Measurements from ENCODE around the gene HSPA12A.
"Not testable (repeated sequence)": the region's sequence is repeated elsewhere in the genome, so short reads cannot be mapped to it uniquely, and the experiment has no call there.

HSPA12A gene

DNA sequence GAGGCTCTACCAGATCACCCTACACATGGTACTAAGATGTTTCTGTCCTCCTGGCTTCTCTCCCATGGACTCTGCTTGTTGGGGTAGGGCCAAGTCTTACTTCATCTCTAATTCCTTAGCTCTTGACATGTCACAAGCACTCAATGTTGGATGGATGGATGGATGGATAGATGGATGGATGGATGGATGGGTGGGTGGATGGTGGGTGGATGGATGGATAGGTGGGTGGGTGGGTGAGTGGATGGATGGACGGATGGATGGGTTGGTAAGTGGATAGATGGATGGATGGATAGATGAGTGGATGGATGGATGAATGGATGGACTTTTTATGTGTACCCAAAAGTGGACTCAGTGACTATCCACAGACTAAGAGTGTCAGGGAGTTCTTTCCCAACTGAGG is 28.5 kb downstream of the HSPA12A start:
- no peak for DNase-seq

- DNase-seq = no peak
These were observed 29.3 kb downstream of the HSPA12A start for GRCh38 chr10:116712989-116713543.

DNA sequence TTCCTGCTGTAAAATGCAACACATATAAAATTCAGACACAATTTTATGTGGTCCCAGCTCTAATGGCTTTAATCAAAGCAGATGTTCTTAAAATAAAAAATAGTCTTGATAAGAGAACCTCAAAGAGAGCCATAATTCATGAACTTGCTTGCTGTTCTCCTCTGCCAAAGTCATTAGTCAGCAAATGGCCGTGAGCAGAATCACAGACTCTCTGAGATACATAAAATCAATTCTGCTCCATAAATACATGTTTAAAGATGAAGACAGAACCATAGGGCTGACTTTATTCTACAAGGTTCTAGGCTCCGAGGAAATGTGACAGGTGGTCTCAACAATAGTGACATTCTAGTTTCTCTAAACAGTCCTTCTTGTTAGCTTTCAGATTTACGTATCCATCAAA is 29.8 kb downstream of the HSPA12A start:
- no peak for DNase-seq

- DNase-seq = not testable (repeated sequence)
These were observed 30.6 kb downstream of the HSPA12A start for GRCh38 chr10:116711803-116712202.

GRCh38 chr10:116710076-116710475 is 32.3 kb downstream of the HSPA12A start:
- no peak for DNase-seq

GRCh38 chr10:116708877-116709276 is 33.5 kb downstream of the HSPA12A start:
- no peak for DNase-seq

GRCh38 chr10:116708391-116708821 is 34.0 kb downstream of the HSPA12A start:
- DNase-seq = no peak

DNA sequence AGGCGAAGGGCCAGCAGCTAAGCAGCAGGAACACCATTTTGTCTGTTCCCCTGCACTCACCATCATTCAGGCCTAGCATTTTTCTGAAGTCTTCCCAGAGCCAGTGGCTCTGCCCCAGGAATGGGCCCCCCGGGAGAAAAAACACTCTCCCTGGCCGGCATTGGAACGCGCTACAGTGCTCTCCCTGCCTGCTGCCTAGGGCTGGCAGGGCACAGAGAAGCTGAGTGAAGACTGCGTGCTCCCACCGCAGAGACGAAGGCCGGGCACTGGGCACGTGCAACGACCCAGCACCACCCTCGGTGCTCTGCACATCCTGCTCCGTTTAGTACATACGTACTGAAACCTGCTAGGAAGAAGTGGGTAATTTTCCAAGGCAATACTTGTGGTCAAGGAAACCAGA is 34.4 kb downstream of the HSPA12A start:
- peak; percentile 41 for DNase-seq

- no peak for DNase-seq
These were observed 36.1 kb downstream of the HSPA12A start for GRCh38 chr10:116706281-116706680.

GRCh38 chr10:116705498-116705897 is 36.9 kb downstream of the HSPA12A start:
- DNase-seq = no peak

GRCh38 chr10:116704926-116705325 is 37.4 kb downstream of the HSPA12A start:
- no peak for DNase-seq

- no peak for DNase-seq
These were observed 40.2 kb downstream of the HSPA12A start for GRCh38 chr10:116702165-116702564.

DNA sequence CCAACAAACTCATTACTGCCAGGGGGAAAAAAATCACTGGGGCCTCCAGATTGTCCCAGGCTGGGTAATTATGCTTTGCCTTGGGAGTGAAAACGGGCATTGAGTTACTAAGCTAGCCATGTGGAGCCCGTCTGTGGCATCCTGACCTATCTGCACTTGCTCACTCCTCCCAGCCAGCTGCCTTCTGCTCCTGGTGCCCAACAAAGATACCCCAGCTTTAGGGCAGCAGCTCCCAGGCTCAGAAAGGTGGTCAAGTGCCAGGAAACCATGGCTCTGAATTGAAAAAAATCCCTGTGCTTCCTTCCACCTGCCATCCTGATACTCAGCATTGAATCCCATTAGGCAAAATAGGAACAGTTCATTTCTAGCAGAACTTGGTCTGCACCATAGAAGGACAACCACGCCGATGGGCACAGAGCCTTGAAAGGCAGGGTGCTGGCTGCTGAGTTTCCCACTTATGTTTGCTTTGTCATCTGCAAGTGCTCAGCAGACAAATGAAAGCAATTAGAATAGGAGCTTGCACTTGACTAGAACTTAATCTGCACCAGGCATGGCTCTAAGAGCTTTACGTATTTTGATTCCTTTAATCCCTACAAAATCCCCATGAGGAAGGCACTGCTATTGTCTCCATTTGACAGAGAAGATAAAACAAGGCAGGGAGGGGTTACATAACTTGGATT is 42.8 kb downstream of the HSPA12A start:
- no peak for DNase-seq

GRCh38 chr10:116699049-116699448 is 43.3 kb downstream of the HSPA12A start:
- no peak for DNase-seq

DNA sequence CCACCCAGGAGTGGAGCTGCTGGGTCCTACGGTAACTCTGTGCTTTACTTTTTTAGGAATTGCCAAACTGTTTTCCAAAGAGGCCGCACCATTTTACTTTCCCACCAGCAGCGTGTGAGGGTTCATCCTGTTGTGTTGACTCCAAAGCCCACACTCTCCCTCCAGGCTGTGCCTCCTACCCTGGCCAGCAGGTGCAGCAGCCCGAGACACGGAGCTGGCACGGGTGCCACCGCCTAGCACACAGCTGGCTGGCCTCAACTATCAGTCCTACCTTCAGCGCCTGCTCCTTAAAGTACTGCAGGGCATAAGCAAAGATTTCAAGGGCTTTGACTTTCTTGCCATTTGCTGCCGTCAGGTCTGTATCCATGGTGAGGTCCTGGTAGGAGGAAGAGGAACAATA is 44.0 kb downstream of the HSPA12A start:
- DNase-seq = no peak

GRCh38 chr10:116697816-116698215 is 44.5 kb downstream of the HSPA12A start:
- no peak for DNase-seq

GRCh38 chr10:116696919-116697318 is 45.4 kb downstream of the HSPA12A start:
- DNase-seq = no peak

- no peak for DNase-seq
These were observed 47.5 kb downstream of the HSPA12A start for GRCh38 chr10:116694927-116695268.

DNA sequence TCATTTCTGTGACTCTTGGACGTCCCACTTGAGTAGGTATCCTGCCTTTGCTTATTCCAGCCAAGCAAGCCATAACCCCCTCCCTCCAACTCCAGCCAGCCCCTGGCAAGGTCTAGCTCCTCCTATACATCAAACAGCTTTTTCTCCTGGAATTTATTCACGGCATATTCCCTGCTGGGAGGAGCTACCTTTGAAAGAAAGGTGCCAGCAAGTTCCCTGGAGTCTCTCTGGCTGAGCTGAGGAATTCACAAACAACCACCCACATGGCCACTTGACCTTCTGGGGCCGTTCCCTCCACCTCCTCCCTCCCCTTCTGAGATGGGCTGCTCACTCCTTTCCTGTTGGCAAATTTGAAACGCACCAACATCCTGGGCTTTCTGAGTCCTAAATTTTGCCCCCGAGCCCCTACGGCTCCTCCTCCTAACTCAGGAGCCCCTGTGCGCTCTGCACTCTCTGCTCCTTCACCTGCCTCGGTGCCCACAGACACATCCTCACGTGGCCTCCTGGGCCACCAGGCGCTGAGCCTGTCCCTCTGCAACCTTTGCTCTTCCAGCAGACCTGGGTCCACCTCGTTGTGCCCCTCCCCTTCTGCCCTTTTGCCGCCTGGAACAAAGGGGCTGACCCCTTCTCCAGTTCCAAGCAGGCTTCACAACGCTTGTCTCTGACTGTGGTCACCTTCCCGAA is 48.0 kb downstream of the HSPA12A start:
- no peak for DNase-seq

DNA sequence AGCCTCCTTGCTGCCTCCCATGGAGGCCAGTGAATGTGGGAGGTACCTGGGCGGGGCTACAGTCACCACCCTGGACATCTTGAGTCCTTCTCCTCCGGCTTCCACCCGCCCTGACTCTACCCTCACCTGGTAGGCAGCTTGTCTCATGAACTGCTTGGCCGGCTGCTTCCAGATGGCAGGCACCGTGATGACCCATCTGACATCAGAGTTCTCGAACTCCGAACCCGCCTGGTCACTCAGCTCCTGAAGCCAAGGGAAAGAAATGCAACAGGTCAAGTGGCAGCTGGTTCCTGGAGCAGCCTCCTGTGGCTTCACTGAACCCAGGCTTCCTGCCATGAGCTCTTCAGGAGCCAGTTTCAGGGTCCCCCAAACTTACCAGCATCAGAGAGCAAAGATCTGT is 50.1 kb downstream of the HSPA12A start:
- no peak for DNase-seq

DNA sequence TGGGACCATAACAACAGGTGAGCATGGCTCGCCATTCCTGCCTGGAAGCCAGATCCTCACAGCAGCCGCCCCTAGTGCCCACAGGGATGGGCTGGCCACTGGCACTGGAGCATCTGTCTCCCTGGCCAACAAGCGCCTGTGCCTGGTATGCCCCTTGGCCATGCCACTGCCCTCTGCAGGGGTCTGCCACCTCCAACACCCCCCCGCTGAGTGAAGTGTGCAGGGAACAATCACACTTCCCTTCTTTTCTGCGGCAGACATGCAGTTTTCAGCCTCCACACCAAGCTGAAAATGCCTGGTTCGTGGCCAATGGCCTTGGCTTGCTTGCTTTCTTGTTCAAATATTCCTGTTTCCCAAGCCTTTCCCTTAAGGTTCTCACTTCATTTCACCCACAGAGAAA is 50.7 kb downstream of the HSPA12A start:
- peak; percentile 79 for DNase-seq

DNA sequence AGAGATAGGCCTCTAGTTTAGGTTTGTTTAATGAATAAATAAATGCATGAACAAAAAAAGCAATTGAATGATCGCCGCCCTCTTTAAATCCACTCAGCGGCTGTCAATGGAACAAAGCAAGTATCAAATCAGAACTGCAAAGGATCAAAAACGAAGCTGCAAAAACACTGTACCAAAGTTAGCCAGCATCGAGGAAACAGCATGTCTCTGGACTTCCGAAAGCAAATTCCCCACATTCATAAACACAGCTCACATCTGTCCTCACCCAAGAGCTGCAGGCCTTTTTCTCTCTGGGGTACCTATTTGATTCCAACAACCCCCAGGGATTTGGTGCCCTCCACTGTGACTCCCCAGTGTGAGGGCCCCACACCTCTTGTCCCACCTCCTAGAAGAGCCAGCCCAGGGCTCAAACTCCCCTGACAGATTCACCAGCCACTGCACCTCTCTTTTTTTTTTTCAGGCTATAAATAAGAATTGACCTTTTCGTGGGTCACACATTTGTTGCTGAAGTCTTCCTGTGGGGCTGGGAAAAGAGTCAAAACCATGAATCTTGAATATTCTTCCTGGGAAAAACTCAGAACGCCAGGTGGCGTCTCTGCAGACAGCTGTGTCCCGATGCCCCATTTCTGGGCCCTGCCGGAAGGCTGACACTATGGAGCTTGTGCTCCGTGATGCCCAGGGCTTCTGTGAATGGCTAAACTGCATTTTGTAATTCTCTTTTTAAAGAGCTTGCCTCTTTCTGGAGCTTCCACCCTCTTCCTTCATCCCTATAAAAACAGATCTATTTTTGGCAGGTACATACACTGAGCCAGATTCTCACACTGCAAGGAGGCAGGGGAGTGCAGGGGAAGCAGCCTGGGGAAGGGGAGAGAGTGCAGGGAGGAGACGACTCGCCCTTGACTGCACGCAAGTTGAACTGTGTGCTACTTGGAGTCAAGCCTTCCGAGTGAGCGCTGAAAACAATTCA is 51.7 kb downstream of the HSPA12A start:
- DNase-seq = peak; percentile 62

DNA sequence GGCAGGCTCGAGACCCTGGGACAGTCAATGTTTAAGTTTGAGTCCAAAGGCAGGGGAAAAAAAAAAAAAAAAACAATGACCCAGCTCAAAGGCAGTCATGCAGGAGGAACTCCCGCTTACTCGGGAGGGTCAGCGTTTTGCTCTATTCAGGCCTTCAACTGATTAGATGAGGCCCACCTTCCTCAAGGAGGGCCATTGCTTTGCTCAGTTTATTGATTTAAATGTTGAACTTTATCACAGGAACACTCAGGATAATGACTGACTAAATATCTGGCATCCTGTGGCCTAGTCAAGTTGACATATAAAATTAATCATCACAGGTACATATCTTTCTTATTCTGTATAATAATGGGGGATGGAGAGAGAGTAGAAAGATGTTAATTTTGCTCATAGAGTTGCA is 52.6 kb downstream of the HSPA12A start:
- no peak for DNase-seq

Measured in left hindlimb (tissue), 1 donor.